ENCODE measurements around the gene YPEL4.

YPEL4 gene

GRCh38 chr11:57680552-57680874 is 30.8 kb upstream of the YPEL4 start:
- no peak for TF ChIP-seq CTCF (IDR thresholded peaks at IDR 0.05; ENCODE audit: low read depth, low read length, poor library complexity, severe bottlenecking)
- no peak for TF ChIP-seq EZH2phosphoT487 (IDR thresholded peaks at IDR 0.05; ENCODE audit: borderline replicate concordance, low read length)
- H4K20me1 ChIP-seq (ENCODE audit: control insufficient read depth, insufficient read depth, low read depth, low read length), result peaks cover 19% of the 10 kb centered on the region

GRCh38 chr11:57679396-57679795 is 29.7 kb upstream of the YPEL4 start:
- peaks cover 85% of the 10 kb centered on the region for H3K36me3 ChIP-seq (ENCODE audit: control insufficient read depth, low read length)
- TF ChIP-seq EZH2phosphoT487 (IDR thresholded peaks at IDR 0.05; ENCODE audit: borderline replicate concordance, low read length), result no peak
- TF ChIP-seq CTCF (IDR thresholded peaks at IDR 0.05; ENCODE audit: low read depth, low read length, poor library complexity, severe bottlenecking), result no peak
- H3K9me3 ChIP-seq (ENCODE audit: control insufficient read depth, insufficient read depth, low read length), result no peaks in the 10 kb centered on the region
- H3K9me2 ChIP-seq (replicated peaks; ENCODE audit: control insufficient read depth, low read length), result no peaks in the 10 kb centered on the region
- peaks cover 93% of the 10 kb centered on the region for H3K79me2 ChIP-seq (ENCODE audit: control insufficient read depth, low read length)
- peaks cover 22% of the 10 kb centered on the region for H4K20me1 ChIP-seq (ENCODE audit: control insufficient read depth, insufficient read depth, low read depth, low read length)
- H3K4me1 ChIP-seq (ENCODE audit: control insufficient read depth, low read length), result no peaks in the 10 kb centered on the region
- H3K4me2 ChIP-seq (ENCODE audit: low read length), result no peak overlapping the region
- no peak overlapping the region for H3K27ac ChIP-seq (ENCODE audit: low read depth, low read length)
- no peaks in the 10 kb centered on the region for H3K27me3 ChIP-seq (ENCODE audit: control insufficient read depth, low read length)
- H3K4me3 ChIP-seq (ENCODE audit: low read length), result no peak overlapping the region
- H3F3A ChIP-seq (ENCODE audit: control insufficient read depth, insufficient read depth), result no peaks in the 10 kb centered on the region

More at GRCh38 chr11:57680552-57680874, 30.8 kb upstream of the YPEL4 start:
- Histone ChIP-seq H3K27me3 (ENCODE audit: control insufficient read depth, low read length) (no peaks in the 10 kb centered on the region), H3K27ac (ENCODE audit: low read depth, low read length) (no peak overlapping the region), H3K36me3 (ENCODE audit: control insufficient read depth, low read length) (peaks cover 85% of the 10 kb centered on the region), H3K4me1 (ENCODE audit: control insufficient read depth, low read length) (no peaks in the 10 kb centered on the region), H3K4me2 (ENCODE audit: low read length) (no peak overlapping the region), H3K9me2 (replicated peaks; ENCODE audit: control insufficient read depth, low read length) (no peaks in the 10 kb centered on the region), H3K9me3 (ENCODE audit: control insufficient read depth, insufficient read depth, low read length) (no peaks in the 10 kb centered on the region), H3K4me3 (ENCODE audit: low read length) (no peak overlapping the region), H3F3A (ENCODE audit: control insufficient read depth, insufficient read depth) (no peaks in the 10 kb centered on the region), H3K79me2 (ENCODE audit: control insufficient read depth, low read length) (peaks cover 86% of the 10 kb centered on the region)

- peaks cover 87% of the 10 kb centered on the region for H3K36me3 ChIP-seq (ENCODE audit: control insufficient read depth, low read length)
- no peaks in the 10 kb centered on the region for H3K9me2 ChIP-seq (replicated peaks; ENCODE audit: control insufficient read depth, low read length)
- no peak overlapping the region for H3K4me3 ChIP-seq (ENCODE audit: low read length)
- H3K9me3 ChIP-seq (ENCODE audit: control insufficient read depth, insufficient read depth, low read length), result no peaks in the 10 kb centered on the region
- H3K4me2 ChIP-seq (ENCODE audit: low read length), result no peak overlapping the region
- H3K27ac ChIP-seq (ENCODE audit: low read depth, low read length), result no peak overlapping the region
- H3K4me1 ChIP-seq (ENCODE audit: control insufficient read depth, low read length), result 0 out of 2 replicates have a peak, but pooled peaks cover 2% of the 10 kb centered on the region
- H3K79me2 ChIP-seq (ENCODE audit: control insufficient read depth, low read length), result peaks cover 97% of the 10 kb centered on the region
- TF ChIP-seq EZH2phosphoT487 (IDR thresholded peaks at IDR 0.05; ENCODE audit: borderline replicate concordance, low read length) (no peak), CTCF (IDR thresholded peaks at IDR 0.05; ENCODE audit: low read depth, low read length, poor library complexity, severe bottlenecking) (no peak)
- peaks cover 34% of the 10 kb centered on the region for H4K20me1 ChIP-seq (ENCODE audit: control insufficient read depth, insufficient read depth, low read depth, low read length)
- no peaks in the 10 kb centered on the region for H3K27me3 ChIP-seq (ENCODE audit: control insufficient read depth, low read length)
- H3F3A ChIP-seq (ENCODE audit: control insufficient read depth, insufficient read depth), result no peaks in the 10 kb centered on the region
Measured at GRCh38 chr11:57675176-57675941, 25.6 kb upstream of the YPEL4 start.
